ENCODE data around the gene SLC38A8.

DNA sequence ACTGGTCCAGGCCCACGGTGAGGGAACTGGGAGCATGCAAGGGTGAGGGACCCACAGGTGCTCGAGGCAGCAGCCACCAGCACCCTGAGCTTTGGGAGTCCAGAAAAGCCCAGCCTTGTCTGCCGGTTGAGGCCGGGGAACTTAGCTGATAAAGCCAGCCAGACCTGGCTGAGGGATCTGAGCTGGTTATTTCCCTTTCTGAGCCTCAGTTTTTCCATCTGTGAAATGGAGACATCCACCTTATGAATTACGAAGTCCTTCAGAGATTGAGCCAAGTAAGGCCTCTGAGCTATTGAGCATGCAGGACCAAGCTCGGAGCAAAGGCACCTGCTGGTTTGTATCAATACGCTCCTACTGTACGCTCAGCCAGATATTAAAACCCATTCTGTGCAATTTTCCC is 60.8 kb downstream of the SLC38A8 start:
- no peak for TF ChIP-seq SIN3A (IDR thresholded peaks at IDR 0.05; ENCODE audit: borderline replicate concordance, insufficient read depth, low read depth, low read length)
- TF ChIP-seq, protein P1, sequence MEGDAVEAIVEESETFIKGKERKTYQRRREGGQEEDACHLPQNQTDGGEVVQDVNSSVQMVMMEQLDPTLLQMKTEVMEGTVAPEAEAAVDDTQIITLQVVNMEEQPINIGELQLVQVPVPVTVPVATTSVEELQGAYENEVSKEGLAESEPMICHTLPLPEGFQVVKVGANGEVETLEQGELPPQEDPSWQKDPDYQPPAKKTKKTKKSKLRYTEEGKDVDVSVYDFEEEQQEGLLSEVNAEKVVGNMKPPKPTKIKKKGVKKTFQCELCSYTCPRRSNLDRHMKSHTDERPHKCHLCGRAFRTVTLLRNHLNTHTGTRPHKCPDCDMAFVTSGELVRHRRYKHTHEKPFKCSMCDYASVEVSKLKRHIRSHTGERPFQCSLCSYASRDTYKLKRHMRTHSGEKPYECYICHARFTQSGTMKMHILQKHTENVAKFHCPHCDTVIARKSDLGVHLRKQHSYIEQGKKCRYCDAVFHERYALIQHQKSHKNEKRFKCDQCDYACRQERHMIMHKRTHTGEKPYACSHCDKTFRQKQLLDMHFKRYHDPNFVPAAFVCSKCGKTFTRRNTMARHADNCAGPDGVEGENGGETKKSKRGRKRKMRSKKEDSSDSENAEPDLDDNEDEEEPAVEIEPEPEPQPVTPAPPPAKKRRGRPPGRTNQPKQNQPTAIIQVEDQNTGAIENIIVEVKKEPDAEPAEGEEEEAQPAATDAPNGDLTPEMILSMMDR (IDR thresholded peaks at IDR 0.05) = no peak
- TF ChIP-seq POLR2AphosphoS5 (IDR thresholded peaks at IDR 0.05; ENCODE audit: low read depth, low read length) = no peak
- no peak for TF ChIP-seq REST (IDR thresholded peaks at IDR 0.05; ENCODE audit: insufficient read depth in 1 of 2, low read depth in 2 of 2, low read length in 1 of 2)

Measured in Panc1 (cell line).